GM18907 (cell line): ENCODE results near the gene UBTD2.

Experiments used
- ATAC-seq: cut with Tn5 transposase; IDR thresholded peaks from one replicate; pipeline ENCODE4 v1.9.1; 2021; ENCODE audit warnings: mild to moderate bottlenecking, moderate library complexity; ENCODE audit not compliant: unreplicated experiment

UBTD2 gene

GRCh38 chr5:172173564-172174153 is 109.9 kb downstream of the UBTD2 start:
- no peak for ATAC-seq

DNA sequence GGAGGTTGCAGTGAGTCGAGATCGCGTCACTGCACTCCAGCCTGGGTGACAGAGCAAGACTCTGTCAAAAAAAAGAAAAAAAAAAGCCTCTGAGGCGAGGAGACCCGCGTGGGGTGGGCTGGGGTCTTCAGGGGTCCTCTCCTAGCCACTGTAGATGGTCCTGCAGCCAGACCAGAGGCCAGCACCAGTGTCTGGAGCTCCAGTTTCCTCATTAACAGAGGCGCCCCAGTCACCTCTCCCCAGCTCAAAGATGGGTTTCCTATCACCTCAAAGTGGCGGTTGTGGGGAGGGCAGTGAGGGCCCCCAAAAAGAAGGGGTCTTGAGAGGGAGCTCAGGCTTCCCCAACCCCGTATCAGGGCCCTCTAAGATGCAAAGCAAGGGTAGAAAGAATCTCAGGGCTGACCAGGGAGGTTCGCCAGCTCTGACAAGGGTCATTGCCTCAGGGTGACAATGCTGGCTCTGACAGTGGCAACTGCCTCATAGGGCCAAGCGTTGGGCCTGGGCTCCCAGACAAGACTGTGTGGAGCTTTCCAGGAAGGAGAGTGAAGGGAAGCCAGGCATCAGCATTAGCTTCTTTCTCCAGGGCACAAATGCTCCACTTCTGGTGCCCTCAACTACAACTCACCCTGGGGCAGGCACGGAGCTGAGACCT is 110.5 kb downstream of the UBTD2 start:
- ATAC-seq: no peak

DNA sequence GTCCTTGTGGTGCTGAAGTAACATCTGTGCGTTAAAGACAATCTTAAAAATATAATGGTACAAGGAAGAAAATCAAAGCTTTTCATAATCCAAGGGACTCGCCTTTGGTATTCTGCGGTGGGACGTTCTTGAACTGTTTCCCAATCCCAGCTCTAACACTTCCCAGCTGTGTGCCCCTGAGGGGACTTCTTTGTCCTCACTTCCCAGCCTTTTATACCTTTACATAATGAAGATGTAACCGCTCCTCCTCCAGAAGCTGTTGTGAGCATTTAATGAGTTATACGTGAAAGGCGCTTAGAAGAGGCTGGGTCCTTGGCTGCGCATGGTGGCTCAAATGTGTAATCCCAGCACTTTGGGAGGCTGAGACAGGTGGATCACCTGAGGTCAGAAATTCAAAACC is 112.4 kb downstream of the UBTD2 start:
- ATAC-seq: no peak

- no peak for ATAC-seq
Measured at GRCh38 chr5:172170251-172170701, 113.3 kb downstream of the UBTD2 start.

DNA sequence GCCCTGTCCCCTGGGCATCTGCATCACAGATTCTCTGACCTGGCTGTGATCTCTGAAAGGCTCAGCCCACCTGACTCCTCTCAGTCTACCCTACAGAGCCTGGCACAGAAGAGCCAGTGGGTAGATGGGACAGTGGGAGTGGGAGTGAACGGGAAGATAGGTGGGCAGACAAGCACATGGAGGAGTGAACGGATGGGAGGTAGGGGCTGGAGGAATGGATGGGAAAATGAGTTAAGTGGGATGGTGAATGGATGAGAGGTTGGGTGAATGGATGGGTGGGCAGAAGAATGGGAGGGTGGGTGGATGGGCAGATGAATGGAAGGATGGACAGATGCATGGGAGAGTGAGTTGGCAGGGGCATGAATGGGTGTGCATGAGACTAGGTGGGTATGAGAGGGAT is 114.3 kb downstream of the UBTD2 start:
- ATAC-seq: no peak

- ATAC-seq: no peak
Measured at GRCh38 chr5:172168311-172168710, 115.3 kb downstream of the UBTD2 start.

DNA sequence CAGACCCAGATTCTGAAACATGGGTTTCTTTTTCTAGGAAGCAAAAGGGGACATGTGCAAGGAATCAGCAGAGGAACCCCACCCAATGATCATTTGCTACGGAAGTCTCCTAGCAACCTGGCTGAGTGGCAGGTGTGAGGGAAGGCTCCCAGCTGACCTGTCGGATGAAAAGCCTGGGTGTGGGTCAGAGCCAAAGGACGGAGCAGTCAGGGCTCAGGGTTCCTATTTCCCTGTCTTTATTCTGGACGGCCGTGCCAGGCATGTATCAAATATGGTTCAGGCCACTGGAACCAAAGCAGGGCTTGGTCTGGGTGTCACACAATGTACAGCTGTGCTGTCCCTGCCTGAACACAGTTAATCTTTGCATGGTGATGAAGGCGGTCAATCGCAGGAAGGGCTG is 115.7 kb downstream of the UBTD2 start:
- ATAC-seq: no peak

DNA sequence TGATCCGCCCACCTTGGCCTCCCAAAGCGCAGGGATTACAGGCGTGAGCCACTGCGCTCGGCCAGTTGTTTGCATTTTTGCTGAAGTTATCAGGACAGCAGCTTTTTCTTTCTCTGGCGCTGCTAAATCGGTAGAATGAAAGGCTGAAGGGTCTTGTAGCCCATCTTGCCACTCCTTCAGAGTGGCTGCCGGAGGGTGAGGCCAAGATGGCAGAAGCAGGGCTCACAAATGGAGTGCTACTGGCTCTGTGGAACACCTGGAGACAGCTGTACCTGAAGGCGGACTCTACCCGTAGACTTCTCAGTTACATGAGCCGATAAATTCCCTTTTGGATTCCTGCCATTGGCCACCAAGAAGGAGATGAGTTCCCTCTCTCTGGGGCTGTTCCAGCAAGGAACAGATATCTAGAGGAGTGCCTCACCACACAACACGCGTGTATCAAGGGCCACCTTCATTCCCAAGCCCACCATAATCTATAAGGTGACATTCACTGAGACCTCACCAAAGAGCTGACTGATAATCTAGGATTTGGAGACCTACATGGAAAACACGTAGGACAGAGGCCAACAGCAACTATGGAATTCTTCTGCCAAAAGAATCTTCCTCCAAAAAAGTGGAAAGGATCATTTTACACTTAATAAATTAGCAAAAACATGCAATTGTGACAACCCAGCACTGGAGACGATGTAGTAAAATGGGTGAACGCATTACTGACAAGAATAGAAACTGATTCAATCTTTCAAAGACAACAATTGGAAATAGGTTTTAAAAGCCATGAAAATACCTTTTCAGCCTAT is 117.3 kb downstream of the UBTD2 start:
- ATAC-seq: no peak

GRCh38 chr5:172165465-172165864 is 118.1 kb downstream of the UBTD2 start:
- ATAC-seq: peak; percentile 68

DNA sequence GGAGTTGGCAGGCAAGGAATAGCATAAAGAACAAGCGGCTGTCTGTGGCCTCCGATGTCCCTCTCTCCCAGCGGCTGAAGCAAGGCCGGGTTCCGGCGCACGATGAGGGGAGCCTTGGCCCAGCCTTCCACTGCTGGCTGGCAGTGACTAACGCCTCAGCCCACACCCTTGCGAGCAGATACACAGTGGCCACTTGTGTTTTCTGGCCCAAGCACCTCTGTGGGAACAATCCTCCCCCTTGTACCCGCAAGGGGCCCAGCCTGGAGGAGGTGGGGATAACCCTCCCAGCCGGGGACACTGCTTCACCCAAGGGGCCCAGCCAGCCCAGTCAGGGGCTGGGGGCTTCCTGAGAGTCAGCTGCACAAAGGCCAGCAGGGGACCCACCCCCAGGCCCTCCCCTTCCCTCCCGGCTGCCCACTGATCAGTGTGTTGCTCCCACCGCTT is 118.8 kb downstream of the UBTD2 start:
- ATAC-seq: no peak

- no peak for ATAC-seq
Measured at GRCh38 chr5:172163346-172163745, 120.2 kb downstream of the UBTD2 start.

- ATAC-seq: no peak
Measured at GRCh38 chr5:172162987-172163343, 120.6 kb downstream of the UBTD2 start.

DNA sequence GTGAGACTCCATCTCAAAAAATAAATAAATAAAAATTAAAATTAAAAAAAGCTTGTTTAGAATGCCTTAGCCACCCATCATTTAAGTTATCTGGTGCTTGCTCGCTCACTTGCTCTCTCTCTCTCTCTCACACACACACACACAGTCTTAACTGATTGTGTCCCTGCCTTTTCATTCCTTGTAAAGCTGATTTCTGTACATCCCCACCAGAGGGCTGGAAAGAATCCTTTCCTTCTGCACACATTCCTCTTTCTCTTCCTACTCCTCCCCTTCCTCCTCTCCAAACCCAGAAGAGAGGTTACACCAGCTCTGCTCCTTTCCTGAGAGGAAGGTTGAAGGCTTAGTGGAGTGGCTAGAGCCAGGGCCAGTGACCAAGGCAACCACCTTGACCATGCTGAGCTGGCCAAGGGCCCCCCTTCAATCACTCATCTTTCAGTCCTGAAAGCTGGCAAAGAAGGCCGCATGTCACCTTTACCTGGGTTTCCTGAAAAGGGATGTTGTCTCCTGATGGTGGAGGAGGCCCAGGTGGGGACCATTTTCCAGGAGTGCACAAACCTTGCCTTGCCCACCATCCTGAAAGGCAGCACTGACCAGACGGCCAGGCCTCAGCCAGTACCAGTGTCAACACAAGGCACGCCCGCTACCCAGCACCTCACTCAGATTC is 121.1 kb downstream of the UBTD2 start:
- no peak for ATAC-seq

DNA sequence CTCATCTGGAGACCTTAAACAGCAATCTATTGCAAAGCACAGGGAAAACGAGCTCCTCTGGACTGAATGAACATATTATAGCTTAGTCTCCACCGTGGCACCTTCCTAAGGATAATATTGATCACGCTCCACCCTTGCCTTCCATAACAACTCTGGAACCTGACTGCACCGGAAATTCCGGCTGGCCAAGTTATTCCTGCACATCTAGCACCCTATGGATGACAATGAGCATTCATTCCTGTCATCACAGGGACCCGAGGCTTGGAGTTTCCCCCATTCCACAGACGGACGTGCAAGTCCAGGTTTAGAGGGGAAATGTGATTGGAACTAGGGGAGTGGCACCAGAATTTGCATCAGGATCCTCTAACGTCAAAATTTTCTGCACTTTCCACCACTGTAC is 123.1 kb downstream of the UBTD2 start:
- ATAC-seq: no peak
